Activated T-cell treated with anti-CD3 and anti-CD28 coated beads, Interleukin-2, amount 50 U/mL, for 48 hours (primary cell): ENCODE data around the gene ROM1.

Source experiments
- DNase-seq, 2 experiments: peaks; one replicate each; pipeline ENCODE4 v3.0.0-alpha.2; 2020

The ROM1 gene

GRCh38 chr11:62588966-62589637, 24.0 kb upstream of the ROM1 start:
- DNase-seq = peak in 1 of 2 experiments; percentile 47

- peak; percentile 97 to 98 for DNase-seq
Measured at GRCh38 chr11:62591448-62592145, 21.5 kb upstream of the ROM1 start, which contains the start of gene TUT1. Gene TUT1 (minus strand): TSS chr11:62591523. CDS start chr11:62591485, 38 bp downstream.

GRCh38 chr11:62592146-62592815, 20.8 kb upstream of the ROM1 start:
- DNase-seq = peak in 1 of 2 experiments; percentile 41

- DNase-seq = no peak
Measured at GRCh38 chr11:62592989-62593421, 20.1 kb upstream of the ROM1 start.

GRCh38 chr11:62593434-62594044, 19.5 kb upstream of the ROM1 start:
- peak; percentile 85 to 86 for DNase-seq

- DNase-seq = no peak
Measured at GRCh38 chr11:62595124-62595523, 17.9 kb upstream of the ROM1 start.

GRCh38 chr11:62599069-62599696, 13.9 kb upstream of the ROM1 start:
- DNase-seq = peak; percentile 96

GRCh38 chr11:62599901-62600300, 13.2 kb upstream of the ROM1 start:
- DNase-seq = peak in 1 of 2 experiments; percentile 50

- DNase-seq = no peak
Measured at GRCh38 chr11:62600367-62601121, 12.5 kb upstream of the ROM1 start.

- DNase-seq = peak in 1 of 2 experiments; percentile 72
Measured at GRCh38 chr11:62601122-62601371, 12.0 kb upstream of the ROM1 start.

GRCh38 chr11:62601372-62602140, 11.5 kb upstream of the ROM1 start, which contains the start of gene MTA2:
Gene MTA2 (minus strand): TSS chr11:62601865. CDS start chr11:62601450, 415 bp downstream.
- peak; percentile 100 for DNase-seq

GRCh38 chr11:62602141-62603071, 10.7 kb upstream of the ROM1 start:
- DNase-seq = peak in 1 of 2 experiments; percentile 42

- DNase-seq = no peak
Measured at GRCh38 chr11:62603072-62603408, 10.0 kb upstream of the ROM1 start.

- DNase-seq = no peak
Measured at GRCh38 chr11:62603776-62604299, 9.2 kb upstream of the ROM1 start.

GRCh38 chr11:62604460-62605120, 8.5 kb upstream of the ROM1 start:
- no peak for DNase-seq

- DNase-seq = no peak
Measured at GRCh38 chr11:62605467-62605866, 7.6 kb upstream of the ROM1 start.

- DNase-seq = no peak
Measured at GRCh38 chr11:62605902-62606301, 7.2 kb upstream of the ROM1 start.

GRCh38 chr11:62607714-62608113, 5.3 kb upstream of the ROM1 start:
- DNase-seq = no peak

GRCh38 chr11:62608776-62609175, 4.3 kb upstream of the ROM1 start:
- no peak for DNase-seq

- no peak for DNase-seq
Measured at GRCh38 chr11:62610403-62610802, 2.7 kb upstream of the ROM1 start.
